ENCODE measurements around the gene AP4B1. TPM values are rescaled to one million over a fixed set of nuclear protein-coding genes. Genes with fewer than 3 reads are reported as not detected.

The AP4B1 gene
- total RNA-seq, 6 donors from 2014 or later, result 6.2 to 29.3 (median 14.0) TPM

DNA sequence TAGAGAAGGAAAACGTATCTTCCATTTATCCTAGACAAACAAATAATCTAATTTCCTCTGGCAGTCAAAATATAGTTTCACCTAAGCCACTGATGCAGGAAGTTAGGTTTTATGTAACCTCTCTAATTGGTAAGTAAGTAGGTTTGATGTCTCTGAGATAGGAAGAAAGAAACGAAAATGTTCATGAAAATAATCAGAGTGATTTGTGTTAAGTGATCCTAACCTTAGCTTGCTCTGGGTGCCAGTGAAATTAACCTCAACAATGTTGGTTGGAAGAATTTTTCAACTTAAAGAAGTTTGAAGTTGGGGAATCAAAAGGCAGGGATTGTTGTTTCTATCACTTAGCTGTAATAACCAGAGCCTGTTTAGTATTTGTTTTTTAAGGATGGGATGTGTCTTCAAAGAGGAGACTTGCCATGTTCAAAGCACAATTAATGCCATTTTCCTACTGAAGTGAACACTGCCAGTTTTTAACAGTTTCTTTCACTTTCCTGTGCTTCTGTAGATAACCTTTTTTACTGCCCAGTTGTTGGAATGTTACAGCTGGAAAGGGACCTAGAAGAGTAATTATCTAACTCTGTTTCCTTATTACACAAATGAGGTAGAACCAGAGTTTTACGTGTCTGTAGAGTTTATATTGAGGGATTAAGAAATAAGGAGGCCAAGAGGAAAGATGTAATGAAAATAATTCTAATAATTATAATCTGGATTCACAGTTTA is 42.9 kb upstream of the AP4B1 start:
- DNase-seq (no peak), ATAC-seq (ENCODE audit: low FRiP score in 2 of 2) (no peak)
- no peak for TF ChIP-seq CTCF (IDR thresholded peaks at IDR 0.05)
- no peak for TF ChIP-seq POLR2AphosphoS5 (IDR thresholded peaks at IDR 0.05)
- TF ChIP-seq EP300 (IDR thresholded peaks at IDR 0.05), result no peak
- TF ChIP-seq POLR2A (IDR thresholded peaks at IDR 0.05), result no peak
- H3K9me3 ChIP-seq, result no peaks in the 10 kb centered on the region
- peak overlapping the region; percentile 7 to 76 (median 44) for H3K27ac ChIP-seq
- 6 to 20% methylated on average over 3 of the region's 3 CpGs for WGBS, 2 donors
- H3K36me3 ChIP-seq, result peaks cover 0 to 6% (median 2%) of the 10 kb centered on the region in 4 donors
- no peaks in the 10 kb centered on the region for H3K27me3 ChIP-seq
- H3K4me1 ChIP-seq, result peaks cover 40 to 48% (median 44%) of the 10 kb centered on the region in 4 donors
- no peak overlapping the region for H3K4me3 ChIP-seq

DNA sequence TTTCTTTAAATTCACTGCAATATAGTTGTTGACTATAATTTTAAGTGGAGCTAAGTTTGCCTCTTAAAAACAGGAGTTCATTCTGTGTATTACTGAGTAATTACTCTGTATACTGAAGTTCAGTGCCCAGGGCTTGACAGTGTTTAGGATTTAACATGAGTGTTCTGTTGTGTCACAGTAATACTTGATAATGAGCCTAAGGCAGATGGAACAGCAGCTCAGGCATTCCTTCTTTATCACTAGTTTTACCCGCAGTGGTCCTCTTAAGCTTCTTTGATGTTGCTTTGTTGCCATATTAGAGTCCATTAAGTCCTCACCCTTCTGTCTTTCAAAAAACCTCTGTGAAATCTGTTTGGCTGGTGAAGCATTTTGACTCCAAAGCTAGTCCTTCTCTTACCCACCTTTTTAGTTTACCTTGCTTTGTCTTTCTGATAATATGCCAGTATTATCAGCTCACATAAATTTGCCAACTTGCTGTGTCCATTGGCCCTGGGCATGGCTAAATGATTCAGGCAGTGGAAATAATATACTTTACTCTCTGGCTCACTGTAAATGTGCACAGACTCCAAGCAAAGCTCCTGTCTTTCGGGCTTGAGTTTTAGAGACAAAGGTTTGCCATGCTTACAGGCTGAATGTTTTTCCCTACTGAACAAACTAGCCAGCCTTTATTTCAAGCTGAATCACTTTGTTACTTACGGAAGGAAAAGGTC is 42.2 kb upstream of the AP4B1 start:
- no peak for DNase-seq
- Histone ChIP-seq H3K36me3 (peaks cover 0 to 13% (median 4%) of the 10 kb centered on the region in 4 donors), H3K27ac (peak overlapping the region; percentile 7 to 76 (median 44)), H3K4me3 (no peak overlapping the region), H3K4me1 (peaks cover 41 to 48% (median 46%) of the 10 kb centered on the region in 4 donors), H3K9me3 (no peaks in the 10 kb centered on the region), H3K27me3 (no peaks in the 10 kb centered on the region)
- no peak for TF ChIP-seq POLR2A (IDR thresholded peaks at IDR 0.05)
- no peak for TF ChIP-seq CTCF (IDR thresholded peaks at IDR 0.05)
- TF ChIP-seq EP300 (IDR thresholded peaks at IDR 0.05), result no peak
- TF ChIP-seq POLR2AphosphoS5 (IDR thresholded peaks at IDR 0.05), result no peak
- no peak for ATAC-seq (ENCODE audit: low FRiP score in 2 of 2)
- WGBS, 2 donors, result 28 to 39% methylated on average over 3 of the region's 3 CpGs

- no peaks in the 10 kb centered on the region for H3K27me3 ChIP-seq
- no peaks in the 10 kb centered on the region for H3K9me3 ChIP-seq
- DNase-seq (no peak), ATAC-seq (ENCODE audit: low FRiP score in 2 of 2) (no peak)
- H3K4me1 ChIP-seq, result peaks cover 41 to 48% (median 46%) of the 10 kb centered on the region in 4 donors
- H3K36me3 ChIP-seq, result peaks cover 0 to 20% (median 8%) of the 10 kb centered on the region in 4 donors
- TF ChIP-seq POLR2AphosphoS5 (IDR thresholded peaks at IDR 0.05), result no peak
- 58 to 76% methylated on average over 1 of the region's 1 CpG for WGBS, 2 donors
- H3K4me3 ChIP-seq, result no peak overlapping the region
- H3K27ac ChIP-seq, result no peak overlapping the region
These were observed 41.5 kb upstream of the AP4B1 start for GRCh38 chr1:113946112-113946511.

- no peak for TF ChIP-seq POLR2A (IDR thresholded peaks at IDR 0.05)
- TF ChIP-seq POLR2AphosphoS5 (IDR thresholded peaks at IDR 0.05), result no peak
- TF ChIP-seq EP300 (IDR thresholded peaks at IDR 0.05), result no peak
- no peak for TF ChIP-seq CTCF (IDR thresholded peaks at IDR 0.05)
- Histone ChIP-seq H3K36me3 (peaks cover 5 to 28% (median 15%) of the 10 kb centered on the region in 4 donors), H3K4me1 (peaks cover 41 to 52% (median 50%) of the 10 kb centered on the region in 4 donors), H3K27me3 (no peaks in the 10 kb centered on the region), H3K9me3 (no peaks in the 10 kb centered on the region), H3K27ac (no peak overlapping the region), H3K4me3 (no peak overlapping the region)
- ATAC-seq (ENCODE audit: low FRiP score in 2 of 2), result no peak
- DNase-seq, result no peak
- 95 to 100% methylated on average over 1 of the region's 1 CpG for WGBS, 2 donors
These were observed 40.7 kb upstream of the AP4B1 start for GRCh38 chr1:113945329-113945728.

DNA sequence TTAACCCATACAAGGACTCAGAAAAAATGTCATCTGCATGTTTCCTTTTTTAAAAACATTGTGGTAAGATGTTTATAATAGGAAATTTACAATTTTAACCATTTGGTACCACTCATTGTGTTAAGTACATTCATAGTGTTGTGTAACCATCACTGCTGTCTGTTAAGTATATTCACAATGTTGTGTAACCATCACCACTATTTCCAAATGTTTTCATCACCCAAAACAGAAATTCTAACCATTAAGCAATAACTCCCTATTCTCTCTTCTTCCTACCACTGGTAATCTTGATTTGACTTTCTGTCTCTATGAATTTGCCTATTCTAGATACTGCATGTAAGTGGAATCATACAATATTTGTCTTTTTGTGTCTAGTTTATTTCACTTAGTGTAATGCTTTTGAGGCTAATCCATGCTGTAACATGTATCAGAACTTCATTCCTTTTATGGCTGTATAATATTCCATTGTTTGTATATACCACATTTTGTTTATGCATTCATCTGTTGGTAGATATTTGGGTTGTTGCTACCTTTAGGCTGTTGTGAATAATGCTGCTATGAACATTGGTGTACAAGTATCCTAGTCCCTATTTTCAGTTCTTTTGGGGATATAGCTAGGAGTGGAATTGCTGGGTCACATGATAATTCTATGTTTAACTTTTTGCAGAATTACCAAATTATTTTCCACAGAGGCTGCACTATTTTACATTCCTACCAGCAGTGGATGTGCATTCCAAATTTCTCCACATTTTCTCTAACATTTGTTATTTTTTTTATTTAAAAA is 38.6 kb upstream of the AP4B1 start:
- Histone ChIP-seq H3K4me3 (no peak overlapping the region), H3K4me1 (peaks cover 32 to 59% (median 48%) of the 10 kb centered on the region in 4 donors), H3K36me3 (peaks cover 5 to 28% (median 16%) of the 10 kb centered on the region in 4 donors), H3K27me3 (no peaks in the 10 kb centered on the region), H3K27ac (peak overlapping the region in 1 of 4 donors; percentile 49), H3K9me3 (no peaks in the 10 kb centered on the region)
- ATAC-seq (ENCODE audit: low FRiP score in 2 of 2) (peak in 1 of 2 donors; percentile 35), DNase-seq (no peak)
- TF ChIP-seq EP300 (IDR thresholded peaks at IDR 0.05) (no peak), POLR2AphosphoS5 (IDR thresholded peaks at IDR 0.05) (peak in 1 of 2 donors; percentile 61)
